HepG2 (cell line): ENCODE results near the gene CHPF. TPM values are rescaled to one million over a fixed set of nuclear protein-coding genes. Genes with fewer than 3 reads are reported as not detected.

Experiments
- EEA1 ChIP-seq: sonication (generic); formaldehyde crosslinking; IDR thresholded peaks from 2 replicates; pipeline ENCODE4 v1.5.1; 2020; ENCODE audit warnings: mild to moderate bottlenecking, missing genetic modification reagents, borderline replicate concordance
- EED ChIP-seq: sonication (generic); formaldehyde crosslinking; IDR thresholded peaks from 2 replicates; pipeline ENCODE4 v1.5.0; 2020; ENCODE audit warnings: mild to moderate bottlenecking, missing genetic modification reagents
- ETV5 ChIP-seq: IDR thresholded peaks from 2 replicates; pipeline ENCODE4 v1.6.1; 2018; ENCODE audit warnings: missing biosample characterization, missing genetic modification reagents, inconsistent platforms, borderline replicate concordance
- ETV6 ChIP-seq: sonication (generic); formaldehyde crosslinking; conservative IDR thresholded peaks from 2 replicates; pipeline ENCODE4 v1.4.0; 2020; ENCODE audit warnings: missing genetic modification reagents
- PHB2 ChIP-seq: fragments of 450-650 bp; IDR thresholded peaks from 2 replicates; pipeline ENCODE4 v1.6.1; 2018; ENCODE audit not compliant: partially characterized antibody
- REPIN1 ChIP-seq: sonication (generic); formaldehyde crosslinking; IDR thresholded peaks from 2 replicates; pipeline ENCODE4 v1.8.0; 2022; ENCODE audit warnings: missing genetic modification reagents, low read depth, mild to moderate bottlenecking, borderline replicate concordance
- RFXANK ChIP-seq: IDR thresholded peaks from 2 replicates; pipeline ENCODE4 v1.6.1; 2016
- SALL2 ChIP-seq: sonication (generic); formaldehyde crosslinking; IDR thresholded peaks from 2 replicates; pipeline ENCODE4 v1.8.1; 2023; ENCODE audit warnings: mild to moderate bottlenecking, missing genetic modification reagents, inconsistent platforms
- SIX4 ChIP-seq: sonication (generic); formaldehyde crosslinking; IDR thresholded peaks from 2 replicates; pipeline ENCODE4 v1.4.0; 2020; ENCODE audit warnings: missing genetic modification reagents
- TBL1XR1 ChIP-seq: fragments of 150-350 bp; IDR thresholded peaks from 2 replicates; pipeline ENCODE4 v1.6.1; 2014; ENCODE audit warnings: borderline replicate concordance, low read length; ENCODE audit not compliant: partially characterized antibody
- TBX3 ChIP-seq: fragments of 450-650 bp; IDR thresholded peaks from 2 replicates; pipeline ENCODE4 v1.6.1; 2017; ENCODE audit warnings: antibody characterized with exemption, mild to moderate bottlenecking, inconsistent platforms, borderline replicate concordance
- ZBTB8A ChIP-seq: sonication (generic); formaldehyde crosslinking; IDR thresholded peaks from 2 replicates; pipeline ENCODE4 v1.4.0; 2020; ENCODE audit warnings: mild to moderate bottlenecking, low read depth, missing genetic modification reagents, borderline replicate concordance
- ZFP41 ChIP-seq: sonication (generic); formaldehyde crosslinking; IDR thresholded peaks from 2 replicates; pipeline ENCODE4 v1.4.0; 2020; ENCODE audit warnings: mild to moderate bottlenecking, missing genetic modification reagents, borderline replicate concordance
- ZNF546 ChIP-seq: sonication (generic); formaldehyde crosslinking; conservative IDR thresholded peaks from 2 replicates; pipeline ENCODE4 v1.8.1; 2023; ENCODE audit warnings: mild to moderate bottlenecking, missing genetic modification reagents
- ZNF569 ChIP-seq: sonication (generic); formaldehyde crosslinking; IDR thresholded peaks from 2 replicates; pipeline ENCODE4 v1.5.0; 2020; ENCODE audit warnings: mild to moderate bottlenecking, missing genetic modification reagents, moderate library complexity, borderline replicate concordance
- ZNF589 ChIP-seq: sonication (generic); formaldehyde crosslinking; conservative IDR thresholded peaks from 2 replicates; pipeline ENCODE4 v1.8.0; 2022; ENCODE audit warnings: mild to moderate bottlenecking, moderate library complexity, missing genetic modification reagents
- ZNF788 ChIP-seq: sonication (generic); formaldehyde crosslinking; IDR thresholded peaks from 2 replicates; pipeline ENCODE4 v1.5.0; 2020; ENCODE audit warnings: mild to moderate bottlenecking, missing genetic modification reagents, borderline replicate concordance
- ZNF891 ChIP-seq: sonication (generic); formaldehyde crosslinking; IDR thresholded peaks from 2 replicates; pipeline ENCODE4 v1.5.0; 2020; ENCODE audit warnings: mild to moderate bottlenecking, missing genetic modification reagents
- ZSCAN29 ChIP-seq: sonication (generic); formaldehyde crosslinking; conservative IDR thresholded peaks from 2 replicates; pipeline ENCODE4 v1.4.0; 2020; ENCODE audit warnings: mild to moderate bottlenecking, missing genetic modification reagents
- polyA plus RNA-seq, 8 experiments: library from polyadenylated mRNA; depleted of rRNA in 3 of 8; stranded (reverse) in 7 of 8; unstranded in 1 of 8; fragments of >200 nt; fragmentation: Illumina TruSeq in 4 of 8; extraction: Trizol in 4 of 8; gene quantifications; 2 replicates each; pipeline versions ENCODE4 v1.2.1 to v1.2.3, GENCODE V29; 2011 to 2016; ENCODE audit warnings: low read depth in 4 of 8, missing spikeins in 1 of 8, mixed read lengths in 1 of 8; ENCODE audit not compliant: insufficient read depth in 1 of 8
- total RNA-seq, 5 experiments: library from RNA; depleted of rRNA; stranded (reverse); fragments of >200 nt; fragmentation: Illumina TruSeq; extraction: Trizol; gene quantifications; 2 replicates each; pipeline ENCODE4 v1.2.3, GENCODE V29; 2016; ENCODE audit warnings: low read depth in 1 of 5
- TF ChIP-seq, protein P1 (sequence below): IDR thresholded peaks from 2 replicates; pipeline ENCODE4 v1.6.1; 2012; ENCODE audit warnings: inconsistent platforms
- TF ChIP-seq, protein P2 (sequence below): sonication (generic); formaldehyde crosslinking; IDR thresholded peaks from 2 replicates; pipeline ENCODE4 v1.5.0; 2020; ENCODE audit warnings: missing genetic modification reagents
- TF ChIP-seq, protein P3 (sequence below): IDR thresholded peaks from 2 replicates; pipeline ENCODE4 v1.6.1; 2016; ENCODE audit warnings: low read depth
- TF ChIP-seq, protein P4 (sequence below): sonication (generic); formaldehyde crosslinking; IDR thresholded peaks from 2 replicates; pipeline ENCODE4 v1.5.0; 2020; ENCODE audit warnings: missing genetic modification reagents, mild to moderate bottlenecking, borderline replicate concordance
- TF ChIP-seq, protein P5 (sequence below): sonication (generic); formaldehyde crosslinking; IDR thresholded peaks from 2 replicates; pipeline ENCODE4 v1.8.1; 2023; ENCODE audit warnings: mild to moderate bottlenecking, missing genetic modification reagents, borderline replicate concordance
- TF ChIP-seq, protein P6 (sequence below): sonication (generic); formaldehyde crosslinking; conservative IDR thresholded peaks from 2 replicates; pipeline ENCODE4 v1.5.0; 2020; ENCODE audit warnings: missing genetic modification reagents

CHPF gene
- total and polyA plus RNA-seq, 2 of the 13 experiments (the other 11 are each of a cell fraction or from before 2014, with no cell fraction given) = 79.6 to 111 TPM

DNA sequence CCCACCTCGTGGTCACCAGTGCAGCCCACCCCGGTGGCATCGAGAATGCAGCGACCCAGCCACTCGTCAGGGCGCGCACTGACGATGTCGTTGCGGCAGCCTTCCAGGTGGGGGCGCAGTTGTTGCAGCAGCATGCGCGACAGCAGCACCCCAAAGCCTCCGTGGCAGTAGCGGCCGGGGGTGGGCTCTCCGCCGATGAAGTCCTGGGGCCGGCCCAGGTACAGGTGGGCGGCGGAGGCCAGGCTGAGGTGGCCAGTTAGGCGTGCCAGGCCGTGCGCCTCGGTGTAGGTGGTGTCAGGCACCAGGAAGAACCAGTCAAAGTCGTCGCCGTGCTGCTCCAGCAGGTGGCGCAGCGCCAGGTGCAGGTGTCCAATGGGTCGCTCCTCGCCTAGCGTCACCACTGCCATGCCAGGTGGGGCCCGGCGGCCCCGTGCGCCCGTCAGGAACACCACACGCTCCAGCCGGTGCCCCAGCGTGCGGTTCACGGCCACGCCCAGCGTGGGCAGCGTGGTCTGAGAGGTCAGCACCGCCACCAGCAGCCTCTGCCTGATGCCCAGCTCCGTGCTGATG, 1.9 kb downstream of the CHPF start (continued):
- TF ChIP-seq TBL1XR1 (no peak), ZBTB8A (CRISPR knock-in tag) (peak; percentile 81; the same call in 1 of the 2 replicates), ETV5 (CRISPR knock-in tag) (peak; percentile 39; the same call in 1 of the 2 replicates), REPIN1 (CRISPR knock-in tag) (peak; percentile 71; the same call in 1 of the 2 replicates), ZNF891 (CRISPR knock-in tag) (peak; percentile 92), ETV6 (CRISPR knock-in tag) (no peak; the same call in 1 of the 2 replicates), ZNF589 (CRISPR knock-in tag) (no peak; the same call in 1 of the 2 replicates), RFXANK (CRISPR knock-in tag) (no peak), EEA1 (no peak), ZFP41 (0 out of 2 replicates have a peak, but pooled peaks have one; percentile 62), ZNF546 (peak; percentile 92; the same call in 1 of the 2 replicates), TBX3 (peak; percentile 71), EED (peak; percentile 98), SALL2 (CRISPR knock-in tag) (peak; percentile 82), ZNF788 (CRISPR knock-in tag) (peak; percentile 92; the same call in 1 of the 2 replicates), PHB2 (no peak), SIX4 (CRISPR knock-in tag) (no peak), ZNF569 (0 out of 2 replicates have a peak, but pooled peaks have one; percentile 24), ZSCAN29 (CRISPR knock-in tag) (peak; percentile 91)
- TF ChIP-seq, protein P1, sequence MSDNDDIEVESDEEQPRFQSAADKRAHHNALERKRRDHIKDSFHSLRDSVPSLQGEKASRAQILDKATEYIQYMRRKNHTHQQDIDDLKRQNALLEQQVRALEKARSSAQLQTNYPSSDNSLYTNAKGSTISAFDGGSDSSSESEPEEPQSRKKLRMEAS = peak; percentile 88
- TF ChIP-seq, protein P2, sequence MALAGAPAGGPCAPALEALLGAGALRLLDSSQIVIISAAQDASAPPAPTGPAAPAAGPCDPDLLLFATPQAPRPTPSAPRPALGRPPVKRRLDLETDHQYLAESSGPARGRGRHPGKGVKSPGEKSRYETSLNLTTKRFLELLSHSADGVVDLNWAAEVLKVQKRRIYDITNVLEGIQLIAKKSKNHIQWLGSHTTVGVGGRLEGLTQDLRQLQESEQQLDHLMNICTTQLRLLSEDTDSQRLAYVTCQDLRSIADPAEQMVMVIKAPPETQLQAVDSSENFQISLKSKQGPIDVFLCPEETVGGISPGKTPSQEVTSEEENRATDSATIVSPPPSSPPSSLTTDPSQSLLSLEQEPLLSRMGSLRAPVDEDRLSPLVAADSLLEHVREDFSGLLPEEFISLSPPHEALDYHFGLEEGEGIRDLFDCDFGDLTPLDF (CRISPR knock-in tag) = no peak
- TF ChIP-seq, protein P3, sequence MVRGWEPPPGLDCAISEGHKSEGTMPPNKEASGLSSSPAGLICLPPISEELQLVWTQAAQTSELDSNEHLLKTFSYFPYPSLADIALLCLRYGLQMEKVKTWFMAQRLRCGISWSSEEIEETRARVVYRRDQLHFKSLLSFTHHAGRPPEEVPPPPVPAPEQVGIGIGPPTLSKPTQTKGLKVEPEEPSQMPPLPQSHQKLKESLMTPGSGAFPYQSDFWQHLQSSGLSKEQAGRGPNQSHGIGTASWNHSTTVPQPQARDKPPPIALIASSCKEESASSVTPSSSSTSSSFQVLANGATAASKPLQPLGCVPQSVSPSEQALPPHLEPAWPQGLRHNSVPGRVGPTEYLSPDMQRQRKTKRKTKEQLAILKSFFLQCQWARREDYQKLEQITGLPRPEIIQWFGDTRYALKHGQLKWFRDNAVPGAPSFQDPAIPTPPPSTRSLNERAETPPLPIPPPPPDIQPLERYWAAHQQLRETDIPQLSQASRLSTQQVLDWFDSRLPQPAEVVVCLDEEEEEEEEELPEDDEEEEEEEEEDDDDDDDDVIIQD (CRISPR knock-in tag) = 0 out of 2 replicates have a peak, but pooled peaks have one; percentile 63
- TF ChIP-seq, protein P4, sequence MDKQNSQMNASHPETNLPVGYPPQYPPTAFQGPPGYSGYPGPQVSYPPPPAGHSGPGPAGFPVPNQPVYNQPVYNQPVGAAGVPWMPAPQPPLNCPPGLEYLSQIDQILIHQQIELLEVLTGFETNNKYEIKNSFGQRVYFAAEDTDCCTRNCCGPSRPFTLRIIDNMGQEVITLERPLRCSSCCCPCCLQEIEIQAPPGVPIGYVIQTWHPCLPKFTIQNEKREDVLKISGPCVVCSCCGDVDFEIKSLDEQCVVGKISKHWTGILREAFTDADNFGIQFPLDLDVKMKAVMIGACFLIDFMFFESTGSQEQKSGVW (CRISPR knock-in tag) = no peak
- TF ChIP-seq, protein P5, sequence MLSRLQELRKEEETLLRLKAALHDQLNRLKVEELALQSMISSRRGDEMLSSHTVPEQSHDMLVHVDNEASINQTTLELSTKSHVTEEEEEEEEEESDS (CRISPR knock-in tag) = no peak
- TF ChIP-seq, protein P6, sequence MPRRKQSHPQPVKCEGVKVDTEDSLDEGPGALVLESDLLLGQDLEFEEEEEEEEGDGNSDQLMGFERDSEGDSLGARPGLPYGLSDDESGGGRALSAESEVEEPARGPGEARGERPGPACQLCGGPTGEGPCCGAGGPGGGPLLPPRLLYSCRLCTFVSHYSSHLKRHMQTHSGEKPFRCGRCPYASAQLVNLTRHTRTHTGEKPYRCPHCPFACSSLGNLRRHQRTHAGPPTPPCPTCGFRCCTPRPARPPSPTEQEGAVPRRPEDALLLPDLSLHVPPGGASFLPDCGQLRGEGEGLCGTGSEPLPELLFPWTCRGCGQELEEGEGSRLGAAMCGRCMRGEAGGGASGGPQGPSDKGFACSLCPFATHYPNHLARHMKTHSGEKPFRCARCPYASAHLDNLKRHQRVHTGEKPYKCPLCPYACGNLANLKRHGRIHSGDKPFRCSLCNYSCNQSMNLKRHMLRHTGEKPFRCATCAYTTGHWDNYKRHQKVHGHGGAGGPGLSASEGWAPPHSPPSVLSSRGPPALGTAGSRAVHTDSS (CRISPR knock-in tag) = 0 out of 2 replicates have a peak, but pooled peaks have one; percentile 64
